NCI-H2196 (cell line): ENCODE measurements around the gene SLC2A9.

ENCODE experiments used
- DNase-seq: peaks from one replicate; lab custom pipeline; 2025; ENCODE audit not compliant: unreplicated experiment; lab: John Stamatoyannopoulos, UW

The SLC2A9 gene

GRCh38 chr4:10020106-10020505 is 1.2 kb downstream of the SLC2A9 start:
- peak; percentile 38 for DNase-seq

- peak; percentile 38 for DNase-seq
Observed at GRCh38 chr4:10019521-10020051, 1.7 kb downstream of the SLC2A9 start.

GRCh38 chr4:10018818-10019461 is 2.4 kb downstream of the SLC2A9 start:
- peak; percentile 96 for DNase-seq

- no peak for DNase-seq
Observed at GRCh38 chr4:10017037-10017893, 4.0 kb downstream of the SLC2A9 start.

GRCh38 chr4:10016169-10016568 is 5.1 kb downstream of the SLC2A9 start:
- no peak for DNase-seq

- peak; percentile 69 for DNase-seq
Observed at GRCh38 chr4:10015140-10015753, 6.0 kb downstream of the SLC2A9 start.

- DNase-seq: peak; percentile 62
Observed at GRCh38 chr4:10013722-10014121, 7.6 kb downstream of the SLC2A9 start.

GRCh38 chr4:10011885-10012284 is 9.4 kb downstream of the SLC2A9 start:
- no peak for DNase-seq

GRCh38 chr4:10011277-10011676 is 10.0 kb downstream of the SLC2A9 start:
- DNase-seq: no peak

- DNase-seq: no peak
Observed at GRCh38 chr4:10009861-10010500, 11.3 kb downstream of the SLC2A9 start.

- no peak for DNase-seq
Observed at GRCh38 chr4:10008609-10009005, 12.7 kb downstream of the SLC2A9 start.

GRCh38 chr4:10007793-10008608 is 13.3 kb downstream of the SLC2A9 start:
- DNase-seq: no peak

GRCh38 chr4:10007436-10007740 is 13.9 kb downstream of the SLC2A9 start:
- DNase-seq: no peak

GRCh38 chr4:10006601-10007435 is 14.5 kb downstream of the SLC2A9 start:
- no peak for DNase-seq

- peak; percentile 70 for DNase-seq
Observed at GRCh38 chr4:10006231-10006600, 15.1 kb downstream of the SLC2A9 start.

- no peak for DNase-seq
Observed at GRCh38 chr4:10005632-10006031, 15.7 kb downstream of the SLC2A9 start.

GRCh38 chr4:10003666-10004065 is 17.6 kb downstream of the SLC2A9 start:
- DNase-seq: no peak

GRCh38 chr4:10002278-10002677 is 19.0 kb downstream of the SLC2A9 start:
- DNase-seq: no peak

GRCh38 chr4:10001757-10002156 is 19.5 kb downstream of the SLC2A9 start:
- no peak for DNase-seq
